ENCODE measurements around the gene TBC1D2B. TPM values are rescaled to one million over a fixed set of nuclear protein-coding genes. Genes with fewer than 3 reads are reported as not detected.

Gene TBC1D2B
- total RNA-seq, 6 donors from 2014 or later: 31.5 to 103 (median 64.2) TPM

DNA sequence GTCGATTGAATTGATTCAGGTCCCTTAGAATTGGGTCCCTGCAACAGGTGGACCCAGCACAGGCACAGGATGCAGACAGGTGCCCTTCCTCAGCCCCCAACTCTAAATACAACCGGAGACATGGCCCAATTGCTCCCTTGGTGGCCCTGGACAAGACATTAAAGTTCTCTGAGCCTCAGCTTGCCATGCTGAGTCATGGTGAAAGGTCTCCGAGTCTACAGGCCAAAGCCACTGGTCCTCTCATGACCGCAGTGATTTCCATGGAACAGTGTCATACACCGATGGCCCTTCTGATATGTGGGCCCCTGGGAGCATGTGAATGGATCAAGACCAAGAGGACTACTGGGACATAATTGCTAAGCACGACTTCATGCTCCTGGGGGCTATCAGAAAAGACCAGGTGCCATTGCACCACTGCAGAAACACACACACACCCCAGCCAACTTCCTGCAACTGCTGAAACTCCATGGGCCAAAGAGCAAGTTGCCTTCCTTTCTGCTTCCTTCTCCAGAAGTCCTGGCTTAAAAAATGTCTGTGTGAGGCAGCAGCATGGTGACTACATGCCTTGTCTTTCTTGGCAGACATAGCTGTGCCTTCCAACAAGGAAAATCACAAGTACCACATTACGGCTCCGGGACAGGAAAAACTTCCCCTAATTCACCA is 38.8 kb downstream of the TBC1D2B start:
- TF ChIP-seq, protein P1, sequence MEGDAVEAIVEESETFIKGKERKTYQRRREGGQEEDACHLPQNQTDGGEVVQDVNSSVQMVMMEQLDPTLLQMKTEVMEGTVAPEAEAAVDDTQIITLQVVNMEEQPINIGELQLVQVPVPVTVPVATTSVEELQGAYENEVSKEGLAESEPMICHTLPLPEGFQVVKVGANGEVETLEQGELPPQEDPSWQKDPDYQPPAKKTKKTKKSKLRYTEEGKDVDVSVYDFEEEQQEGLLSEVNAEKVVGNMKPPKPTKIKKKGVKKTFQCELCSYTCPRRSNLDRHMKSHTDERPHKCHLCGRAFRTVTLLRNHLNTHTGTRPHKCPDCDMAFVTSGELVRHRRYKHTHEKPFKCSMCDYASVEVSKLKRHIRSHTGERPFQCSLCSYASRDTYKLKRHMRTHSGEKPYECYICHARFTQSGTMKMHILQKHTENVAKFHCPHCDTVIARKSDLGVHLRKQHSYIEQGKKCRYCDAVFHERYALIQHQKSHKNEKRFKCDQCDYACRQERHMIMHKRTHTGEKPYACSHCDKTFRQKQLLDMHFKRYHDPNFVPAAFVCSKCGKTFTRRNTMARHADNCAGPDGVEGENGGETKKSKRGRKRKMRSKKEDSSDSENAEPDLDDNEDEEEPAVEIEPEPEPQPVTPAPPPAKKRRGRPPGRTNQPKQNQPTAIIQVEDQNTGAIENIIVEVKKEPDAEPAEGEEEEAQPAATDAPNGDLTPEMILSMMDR (IDR thresholded peaks at IDR 0.05): no peak
- TF ChIP-seq EP300 (IDR thresholded peaks at IDR 0.05): no peak
- TF ChIP-seq POLR2A (IDR thresholded peaks at IDR 0.05): no peak
- no peak for TF ChIP-seq POLR2AphosphoS5 (IDR thresholded peaks at IDR 0.05)
- H3K27me3 ChIP-seq: no peaks in the 10 kb centered on the region

DNA sequence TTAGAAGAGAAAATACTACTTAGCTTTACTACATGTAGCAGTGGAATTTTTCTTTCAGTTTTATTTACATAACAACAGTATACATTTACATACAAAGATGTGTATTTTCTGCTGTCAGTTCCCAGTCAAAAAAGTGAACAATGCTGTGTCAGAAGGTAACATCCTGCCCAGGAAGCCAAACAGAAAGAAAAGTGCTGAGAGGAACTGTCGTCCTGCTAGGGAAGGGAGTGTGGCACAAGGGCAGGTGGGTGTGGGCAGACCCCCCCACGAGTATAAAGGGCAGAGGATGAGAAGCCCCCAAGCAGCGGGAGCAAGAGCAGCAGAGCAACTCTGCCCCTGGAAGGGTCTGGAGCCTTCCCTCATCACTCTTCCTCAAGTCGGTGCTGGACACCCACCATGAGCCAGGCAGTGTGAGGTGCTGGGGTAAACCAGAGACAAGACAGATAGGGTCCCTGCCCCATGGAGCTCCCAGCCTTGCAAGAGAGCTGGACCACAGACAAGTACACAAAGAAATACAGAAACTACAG is 39.7 kb downstream of the TBC1D2B start:
- Histone ChIP-seq H3K4me1 (peaks cover 65 to 76% (median 70%) of the 10 kb centered on the region in 4 donors), H3K36me3 (peaks cover 0 to 17% (median 6%) of the 10 kb centered on the region in 4 donors), H3K9me3 (no peaks in the 10 kb centered on the region), H3K27me3 (no peaks in the 10 kb centered on the region), H3K27ac (peak overlapping the region; percentile 42 to 68 (median 58)), H3K4me3 (no peak overlapping the region)
- WGBS, 2 donors: 42 to 58% methylated on average over 4 of the region's 4 CpGs
- DNase-seq: no peak
- TF ChIP-seq, protein P1 (IDR thresholded peaks at IDR 0.05): no peak
- TF ChIP-seq POLR2AphosphoS5 (IDR thresholded peaks at IDR 0.05) (no peak), POLR2A (IDR thresholded peaks at IDR 0.05) (no peak), EP300 (IDR thresholded peaks at IDR 0.05) (no peak)
- no peak for ATAC-seq (ENCODE audit: low FRiP score in 2 of 2)

More for the DNA sequence above, 38.8 kb downstream of the TBC1D2B start:
- WGBS, 2 donors: 72 to 80% methylated on average over 4 to 8 of the region's 8 CpGs
- Histone ChIP-seq H3K27ac (peak overlapping the region in 3 of 4 donors; percentile 42 to 68 (median 68)), H3K4me3 (no peak overlapping the region), H3K4me1 (peaks cover 57 to 73% (median 65%) of the 10 kb centered on the region in 4 donors), H3K36me3 (peaks cover 2 to 26% (median 8%) of the 10 kb centered on the region in 4 donors), H3K9me3 (no peaks in the 10 kb centered on the region)
- ATAC-seq (ENCODE audit: low FRiP score in 2 of 2) (no peak), DNase-seq (no peak)

DNA sequence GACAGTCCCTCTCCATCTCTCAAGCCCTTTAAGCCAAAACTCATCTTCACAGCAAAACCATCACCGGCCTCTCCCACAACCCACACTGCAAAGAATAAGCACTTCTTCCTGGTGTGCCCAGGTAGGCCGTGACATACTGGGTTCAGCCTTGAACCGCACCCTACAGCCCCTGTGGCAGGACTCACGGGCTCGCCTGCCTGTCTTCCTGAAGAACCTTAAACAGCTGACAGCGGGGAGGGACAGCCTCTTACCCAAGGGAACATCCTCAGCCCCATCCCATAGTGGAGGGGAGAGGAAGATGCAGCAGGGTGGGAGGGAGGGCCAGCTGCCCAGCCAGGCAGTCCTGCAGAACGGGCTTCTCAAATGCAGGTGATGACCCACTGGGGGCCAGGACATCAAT is 40.2 kb downstream of the TBC1D2B start:
- peak overlapping the region in 3 of 4 donors; percentile 47 to 68 (median 68) for H3K27ac ChIP-seq
- no peak for TF ChIP-seq POLR2A (IDR thresholded peaks at IDR 0.05)
- TF ChIP-seq, protein P1 (IDR thresholded peaks at IDR 0.05): no peak
- no peak for TF ChIP-seq POLR2AphosphoS5 (IDR thresholded peaks at IDR 0.05)
- TF ChIP-seq EP300 (IDR thresholded peaks at IDR 0.05): no peak
- no peaks in the 10 kb centered on the region for H3K27me3 ChIP-seq
- peaks cover 0 to 12% (median 3%) of the 10 kb centered on the region in 4 donors for H3K36me3 ChIP-seq
- WGBS, 2 donors: 69 to 75% methylated on average over 7 of the region's 7 CpGs
- no peak for DNase-seq
- H3K9me3 ChIP-seq: no peaks in the 10 kb centered on the region
- H3K4me1 ChIP-seq: peaks cover 65 to 76% (median 72%) of the 10 kb centered on the region in 4 donors
- no peak for ATAC-seq (ENCODE audit: low FRiP score in 2 of 2)
- H3K4me3 ChIP-seq: no peak overlapping the region

DNA sequence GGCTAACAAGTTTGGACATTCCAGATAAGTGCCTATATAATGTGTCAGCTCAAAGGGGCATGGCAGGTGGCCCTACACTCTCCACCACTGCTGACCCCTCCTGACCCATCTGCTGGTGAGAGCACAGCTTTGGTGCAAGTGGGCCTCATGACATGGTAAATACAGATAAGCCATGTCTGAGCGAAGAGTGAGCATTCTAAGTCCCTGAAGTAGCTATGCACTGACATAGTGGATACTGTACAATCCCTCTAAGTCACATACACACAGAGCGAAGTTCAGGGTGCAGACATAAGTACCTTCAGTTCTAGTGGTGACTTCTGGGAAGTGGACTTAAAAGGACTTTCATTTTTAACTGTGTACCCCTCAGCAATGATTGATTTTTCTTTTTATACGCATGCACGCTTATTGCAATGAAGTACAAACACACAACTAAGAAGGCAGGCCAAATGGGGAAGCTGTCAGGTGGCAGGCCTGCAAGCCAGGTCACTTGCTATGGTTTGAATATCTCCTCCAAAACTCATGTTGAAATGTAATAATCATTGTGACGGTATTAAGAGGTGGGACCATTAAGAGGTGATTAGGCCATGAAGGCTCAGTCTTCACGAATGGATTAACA is 41.5 kb downstream of the TBC1D2B start:
- DNase-seq (no peak), ATAC-seq (ENCODE audit: low FRiP score in 2 of 2) (no peak)
- Histone ChIP-seq H3K36me3 (peaks cover 0 to 8% (median 2%) of the 10 kb centered on the region in 4 donors), H3K4me1 (peaks cover 65 to 75% (median 73%) of the 10 kb centered on the region in 4 donors), H3K27ac (peak overlapping the region; percentile 68 to 84 (median 77)), H3K4me3 (no peak overlapping the region), H3K27me3 (no peaks in the 10 kb centered on the region), H3K9me3 (no peaks in the 10 kb centered on the region)
- 69 to 71% methylated on average over 6 of the region's 6 CpGs for WGBS, 2 donors
- TF ChIP-seq POLR2A (IDR thresholded peaks at IDR 0.05) (no peak), POLR2AphosphoS5 (IDR thresholded peaks at IDR 0.05) (no peak), EP300 (IDR thresholded peaks at IDR 0.05) (no peak)
- TF ChIP-seq, protein P1 (IDR thresholded peaks at IDR 0.05): no peak

All from upper lobe of left lung (tissue), 6 donors.